ENCODE data around the gene NUCKS1.

GRCh38 chr1:205710201-205711062 is 39.5 kb downstream of the NUCKS1 start:
- TF ChIP-seq ZNF274 (IDR thresholded peaks at IDR 0.05; ENCODE audit: low read depth, low read length) (no peak), YY1 (IDR thresholded peaks at IDR 0.05; ENCODE audit: insufficient read depth, insufficient read length) (no peak)
